HG03064 (cell line): ENCODE results near the gene METTL26.

ENCODE experiments used
- ATAC-seq: cut with Tn5 transposase; IDR thresholded peaks from one replicate; pipeline ENCODE4 v1.9.1; 2021; ENCODE audit warnings: low read depth; ENCODE audit not compliant: unreplicated experiment

METTL26 gene

DNA sequence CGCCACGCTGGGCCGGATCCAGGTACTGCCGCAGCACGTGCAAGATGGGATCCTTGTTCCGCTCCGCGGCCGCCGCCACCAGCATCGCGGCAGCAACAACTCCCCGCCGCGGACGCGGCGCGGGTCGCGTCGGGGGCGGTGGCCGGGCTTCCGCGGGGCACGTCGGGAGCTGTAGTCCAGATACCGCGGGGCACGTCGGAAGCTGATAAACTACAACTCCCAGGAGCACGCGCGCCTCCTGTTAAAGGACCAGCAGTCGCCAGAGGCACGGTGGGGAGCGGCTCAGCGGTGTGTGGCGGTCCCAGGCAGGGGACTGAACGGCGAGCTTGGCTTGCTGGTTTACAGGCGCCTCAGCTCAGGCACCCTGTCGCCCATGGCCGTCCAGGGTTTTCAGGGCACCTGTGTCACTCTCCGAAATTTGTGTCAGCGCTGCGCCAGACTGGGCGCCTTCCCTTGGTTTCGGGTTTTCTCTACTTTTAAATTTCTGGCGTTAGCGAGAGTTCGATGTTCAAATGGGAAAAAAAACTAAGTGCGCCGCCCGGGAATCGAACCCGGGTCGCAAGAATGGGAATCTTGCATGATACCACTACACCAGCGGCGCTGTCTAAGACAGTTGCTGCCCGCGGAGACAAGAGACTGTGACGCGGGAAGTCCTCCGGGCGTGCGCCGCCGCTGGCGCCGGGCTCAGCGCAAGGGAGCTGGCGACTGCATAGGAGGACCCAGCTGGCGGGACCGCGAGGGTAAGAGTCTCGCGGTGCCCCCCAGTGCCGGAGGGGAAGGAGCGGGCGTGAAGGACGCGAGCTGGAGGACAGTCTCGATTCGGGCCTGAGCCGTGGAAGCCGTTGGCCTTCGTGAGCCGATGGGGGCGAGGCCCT, at the start of gene METTL26:
Gene METTL26, minus strand, starts transcription at position 100 of the 875 bp plus-strand sequence. Its CDS starts 15 bp downstream, at position 85.
- peak; percentile 69 for ATAC-seq

DNA sequence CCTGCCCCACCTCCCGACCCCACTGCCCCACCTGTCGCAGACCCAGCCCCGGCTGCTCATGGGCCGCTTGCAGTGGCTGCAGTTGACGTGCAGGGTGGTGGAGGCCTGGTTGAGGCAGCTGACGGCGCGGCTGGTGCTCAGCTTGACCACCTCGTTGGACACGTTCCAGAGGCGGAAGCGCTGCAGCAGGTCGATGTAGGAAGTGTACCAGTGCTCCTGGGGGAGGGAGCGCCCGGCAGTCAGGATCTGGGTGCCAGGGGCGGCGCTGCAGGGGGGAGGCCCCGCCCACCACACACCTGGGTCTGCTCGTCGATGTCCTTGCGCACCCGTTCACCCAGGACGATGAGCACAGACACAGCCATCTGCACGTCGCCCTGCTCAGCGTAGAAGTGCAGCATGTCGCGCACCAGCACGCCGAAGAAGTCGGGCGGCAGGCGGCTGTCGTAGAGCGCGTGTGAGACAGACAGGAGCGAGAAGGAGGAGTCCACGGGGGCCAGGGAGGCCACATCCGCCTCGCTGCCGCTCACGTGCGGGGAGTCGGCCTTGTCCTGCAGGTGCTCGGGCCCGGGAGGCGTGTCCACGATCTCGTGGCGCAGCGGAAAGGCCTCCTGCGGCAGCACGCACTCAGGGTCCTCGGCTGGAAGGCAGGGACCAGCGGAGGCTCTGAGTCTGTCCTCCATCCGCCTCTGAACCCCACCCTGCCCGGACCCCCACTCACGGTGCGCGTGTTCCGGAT, 49.0 kb upstream of the METTL26 start:
- no peak for ATAC-seq

- ATAC-seq: peak; percentile 42
Observed at GRCh38 chr16:684071-684794, 48.1 kb upstream of the METTL26 start, which contains the start of gene JMJD8. Gene JMJD8 (minus strand): TSS chr16:684334. CDS start chr16:684319, 15 bp downstream.

- ATAC-seq: peak; percentile 1
Observed at GRCh38 chr16:683396-684070, 47.4 kb upstream of the METTL26 start.

DNA sequence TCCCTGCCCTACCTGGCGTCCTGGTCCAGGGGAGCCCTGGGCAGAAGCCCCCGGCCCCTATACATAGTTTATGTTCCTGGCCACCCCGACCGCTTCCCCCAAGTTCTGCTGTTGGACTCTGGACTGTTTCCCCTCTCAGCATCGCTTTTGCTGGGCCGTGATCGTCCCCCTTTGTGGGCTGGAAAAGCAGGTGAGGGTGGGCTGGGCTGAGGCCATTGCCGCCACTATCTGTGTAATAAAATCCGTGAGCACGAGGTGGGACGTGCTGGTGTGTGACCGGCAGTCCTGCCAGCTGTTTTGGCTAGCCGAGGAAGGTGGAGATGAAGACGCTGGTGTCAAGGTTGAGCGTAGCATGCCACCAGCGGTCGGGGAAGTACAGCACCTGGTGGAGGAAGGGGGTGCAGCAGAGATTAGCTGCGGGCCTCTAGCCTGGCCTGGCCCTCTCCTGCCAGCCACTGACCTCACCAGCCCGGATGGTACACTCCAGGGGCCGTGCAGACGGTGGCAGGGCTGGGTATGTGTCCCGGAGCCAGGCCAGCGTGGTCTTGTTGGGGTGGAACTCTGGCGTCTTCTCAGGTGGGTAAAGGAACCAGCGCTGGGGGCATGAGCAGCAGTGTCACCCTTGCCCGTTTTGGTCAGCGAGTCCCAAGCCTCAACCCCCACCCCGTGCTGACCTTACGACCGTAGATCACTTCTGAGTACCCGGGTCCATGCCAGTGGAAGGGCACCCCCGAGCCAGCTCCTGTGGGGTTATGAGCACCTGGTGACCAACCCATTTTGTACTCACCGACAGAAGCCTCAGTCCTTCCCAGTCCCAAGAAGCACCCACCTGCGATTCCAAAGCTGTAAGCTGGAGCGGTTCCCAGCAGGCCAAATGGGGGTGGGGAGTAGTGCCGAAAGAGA, 46.6 kb upstream of the METTL26 start:
- no peak for ATAC-seq

DNA sequence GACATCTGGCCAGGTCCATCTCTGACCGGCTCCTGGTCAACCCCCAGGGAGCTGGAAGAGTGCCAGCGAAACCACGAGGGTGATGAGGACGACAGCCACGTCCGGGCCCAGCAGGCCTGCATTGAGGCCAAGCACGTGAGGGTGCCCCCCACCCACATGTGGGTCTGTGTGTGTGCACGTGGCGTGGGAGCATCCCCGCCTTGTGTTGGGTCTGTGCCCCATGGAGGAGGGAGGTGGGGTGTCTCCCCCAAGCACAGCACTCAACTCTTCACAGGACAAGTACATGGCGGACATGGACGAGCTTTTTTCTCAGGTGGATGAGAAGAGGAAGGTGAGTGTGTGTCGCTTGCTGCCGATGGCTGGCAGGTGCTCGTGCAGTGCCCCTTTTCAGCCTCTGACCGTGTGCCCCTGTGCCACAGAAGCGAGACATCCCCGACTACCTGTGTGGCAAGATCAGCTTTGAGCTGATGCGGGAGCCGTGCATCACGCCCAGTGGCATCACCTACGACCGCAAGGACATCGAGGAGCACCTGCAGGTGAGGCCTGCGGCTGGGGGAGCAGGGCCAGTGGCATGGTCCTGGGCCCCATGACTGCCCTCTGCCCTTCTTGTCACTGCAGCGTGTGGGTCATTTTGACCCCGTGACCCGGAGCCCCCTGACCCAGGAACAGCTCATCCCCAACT, 45.8 kb upstream of the METTL26 start:
- ATAC-seq: no peak

- ATAC-seq: no peak
Observed at GRCh38 chr16:680967-681745, 45.1 kb upstream of the METTL26 start.

DNA sequence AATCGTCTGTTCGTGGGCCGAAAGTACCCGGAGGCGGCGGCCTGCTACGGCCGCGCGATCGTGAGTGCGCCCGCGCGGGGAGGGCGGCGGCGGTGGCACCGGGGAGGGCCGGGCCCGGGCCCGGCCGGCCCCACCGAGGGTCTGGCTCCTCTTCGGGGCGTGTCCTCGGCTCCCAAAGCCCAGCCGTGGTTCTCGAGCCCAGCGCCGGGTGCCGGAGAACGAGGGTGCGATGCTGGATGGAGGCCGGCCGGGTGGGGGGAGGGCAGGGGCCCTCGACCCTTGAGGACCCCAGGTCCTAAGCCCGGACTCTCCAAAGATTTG, 44.5 kb upstream of the METTL26 start:
- ATAC-seq: no peak

DNA sequence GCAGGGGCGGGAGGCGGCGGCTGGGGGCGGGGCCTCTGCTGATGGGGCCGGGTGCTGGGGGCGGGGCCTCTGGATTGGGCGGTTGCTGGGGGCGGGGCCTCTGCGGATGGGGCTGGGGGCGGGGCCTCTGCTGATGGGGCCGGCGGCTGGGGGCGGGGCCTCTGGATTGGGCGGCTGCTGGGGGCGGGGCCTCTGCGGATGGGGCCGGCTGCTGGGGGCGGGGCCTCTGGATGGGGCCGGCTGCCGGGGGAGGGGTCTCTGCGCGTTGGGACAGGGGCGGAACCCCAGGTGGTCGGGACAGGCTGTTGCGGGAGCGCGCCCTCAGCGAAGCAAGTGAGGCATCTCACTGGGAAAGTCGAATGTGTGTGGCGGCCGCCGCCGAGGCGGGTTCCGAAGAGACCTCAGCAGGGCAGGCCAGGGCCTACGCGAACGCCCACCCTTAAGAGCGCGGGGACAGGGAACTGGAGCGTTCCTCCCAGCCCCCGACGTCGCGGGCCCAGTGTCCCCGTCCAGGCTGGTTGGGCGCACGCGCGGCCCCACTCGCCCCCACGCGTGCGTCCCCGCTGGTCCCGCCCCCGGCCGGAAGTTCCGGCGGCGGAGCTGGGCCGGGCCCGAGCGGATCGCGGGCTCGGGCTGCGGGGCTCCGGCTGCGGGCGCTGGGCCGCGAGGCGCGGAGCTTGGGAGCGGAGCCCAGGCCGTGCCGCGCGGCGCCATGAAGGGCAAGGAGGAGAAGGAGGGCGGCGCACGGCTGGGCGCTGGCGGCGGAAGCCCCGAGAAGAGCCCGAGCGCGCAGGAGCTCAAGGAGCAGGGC, 43.9 kb upstream of the METTL26 start, which contains the start of gene STUB1:
Gene STUB1, plus strand, starts transcription at position 597 of the 811 bp plus-strand sequence. Its CDS starts 116 bp downstream, at position 713.
- ATAC-seq: no peak

DNA sequence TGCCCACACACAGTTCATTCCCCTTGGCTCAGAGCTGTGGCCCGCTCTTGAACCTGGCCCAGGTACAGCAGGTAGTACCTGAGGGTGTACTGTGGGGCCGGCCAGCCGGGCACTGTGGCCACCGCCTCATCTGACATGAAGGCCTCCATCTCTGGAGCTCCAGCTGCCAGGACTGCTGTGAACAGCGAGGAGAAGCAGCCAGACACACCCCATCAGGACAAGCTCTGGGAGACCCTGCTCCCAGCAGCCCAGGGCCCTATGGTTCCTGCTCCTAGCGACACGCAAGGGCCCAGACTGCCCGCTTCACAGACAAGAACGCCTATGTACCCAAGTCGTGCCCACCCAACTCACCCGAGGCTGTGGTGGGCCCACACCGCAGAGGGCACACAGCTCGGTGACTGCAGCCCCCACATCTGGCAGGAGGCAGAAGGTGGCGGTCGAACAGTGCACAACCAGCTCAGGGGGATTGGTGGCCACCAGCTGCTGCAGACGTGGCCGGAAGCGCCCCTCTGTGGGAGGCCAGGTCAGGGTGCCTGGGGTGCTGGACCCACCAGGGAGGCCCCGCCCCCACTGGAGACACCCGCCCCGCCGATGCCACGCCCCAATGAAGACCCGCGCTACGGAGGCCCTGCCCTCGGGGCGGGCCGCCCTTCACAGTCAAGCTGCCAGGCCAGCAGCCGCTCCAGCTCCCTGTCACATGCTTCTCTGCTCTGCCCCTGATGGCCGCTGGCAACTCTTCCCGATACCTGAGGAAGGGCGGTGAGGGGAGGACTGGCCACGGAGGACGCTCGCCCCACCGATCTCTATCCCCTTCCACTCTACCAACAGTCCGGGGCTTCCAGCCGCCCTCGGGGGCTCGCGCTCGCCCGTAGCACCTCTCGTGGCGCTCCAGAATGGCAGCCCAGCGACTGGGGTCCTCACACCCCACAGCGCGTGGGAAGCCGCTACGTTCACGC, 43.0 kb upstream of the METTL26 start:
- no peak for ATAC-seq

DNA sequence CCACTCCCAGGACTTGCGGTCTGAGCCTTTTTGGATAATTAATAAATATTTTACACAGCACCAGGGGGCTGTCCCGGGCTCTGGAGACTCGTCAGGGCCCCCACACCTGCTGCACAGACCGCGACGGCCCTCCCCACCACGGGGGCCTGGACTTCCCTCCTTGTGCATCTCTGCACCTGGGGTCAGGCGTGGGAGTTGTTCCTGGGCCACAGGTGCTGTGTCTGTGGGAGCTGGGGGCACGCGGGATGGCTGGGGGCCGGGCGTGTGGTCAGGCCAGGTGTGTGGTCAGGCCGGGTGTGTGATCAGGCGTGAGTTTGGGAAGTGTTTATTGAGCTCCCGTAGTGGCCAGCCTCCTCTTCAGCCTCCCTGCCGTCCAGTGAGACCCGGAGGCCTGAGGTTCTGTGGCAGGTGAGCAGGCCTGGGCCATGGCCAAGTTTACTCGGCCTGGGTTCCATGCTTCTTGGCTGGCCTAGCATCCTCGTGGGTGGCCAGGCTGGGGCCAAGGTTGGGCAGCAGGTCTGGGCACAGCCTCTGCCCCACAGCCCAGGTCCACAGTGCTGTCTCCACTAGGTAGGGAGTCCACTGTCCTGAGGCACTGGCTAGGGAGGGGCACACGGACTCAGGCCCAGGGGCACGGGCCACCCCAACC, 42.2 kb upstream of the METTL26 start:
- ATAC-seq: no peak

- ATAC-seq: no peak
Observed at GRCh38 chr16:677316-678190, 41.4 kb upstream of the METTL26 start.

DNA sequence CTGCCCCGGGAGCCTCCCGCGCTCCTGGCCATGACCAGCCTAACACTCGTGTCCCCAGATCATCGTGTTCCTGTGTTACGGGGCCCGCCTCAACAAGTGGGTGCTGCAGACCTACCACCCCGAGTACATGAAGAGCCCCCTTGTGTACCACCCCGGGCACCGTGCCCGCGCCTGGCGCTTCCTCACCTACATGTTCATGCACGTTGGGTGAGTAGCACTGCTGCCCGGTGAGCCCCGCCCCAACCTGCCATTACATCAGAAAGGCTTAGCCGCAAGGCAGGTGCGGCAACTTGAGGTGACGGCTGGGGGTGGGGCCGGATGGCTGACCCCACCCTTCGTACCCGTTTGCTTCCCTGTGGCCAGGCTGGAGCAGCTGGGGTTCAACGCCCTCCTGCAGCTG, 40.8 kb upstream of the METTL26 start:
- no peak for ATAC-seq

DNA sequence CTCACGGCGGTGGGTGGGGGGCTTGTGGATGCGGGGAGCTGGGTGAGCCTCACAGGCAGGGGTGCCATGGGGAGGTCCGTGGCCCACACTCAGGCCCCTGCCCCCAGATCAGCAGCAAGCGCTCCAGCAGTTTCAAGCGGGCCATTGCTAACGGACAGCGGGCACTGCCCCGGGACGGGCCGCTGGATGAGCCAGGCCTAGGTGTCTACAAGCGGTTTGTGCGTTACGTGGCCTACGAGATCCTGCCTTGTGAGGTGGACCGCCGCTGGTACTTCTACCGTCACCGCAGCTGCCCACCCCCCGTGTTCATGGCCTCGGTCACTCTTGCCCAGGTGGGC, 40.4 kb upstream of the METTL26 start:
- no peak for ATAC-seq
